GM08714 (cell line): ENCODE measurements around the gene ALOX12B.
"Not testable (repeated sequence)": the region's sequence is repeated elsewhere in the genome, so short reads cannot be mapped to it uniquely, and the experiment has no call there.

Source experiments
- H3K4me3 ChIP-seq: fragments of 200-500 bp; sonication (Bioruptor generic); 2 replicates; pipeline ENCODE4 v1.5.1; 2014; ENCODE audit warnings: mild to moderate bottlenecking, low read length, inconsistent platforms
- ZNF274 ChIP-seq: IDR thresholded peaks from 2 replicates; pipeline ENCODE4 v1.6.1; 2012; ENCODE audit warnings: mild to moderate bottlenecking, low read depth, low read length

ALOX12B gene

GRCh38 chr17:8041249-8041928 is 46.1 kb downstream of the ALOX12B start:
- no peak overlapping the region for H3K4me3 ChIP-seq
- TF ChIP-seq ZNF274, result no peak

GRCh38 chr17:8039611-8040168 is 47.8 kb downstream of the ALOX12B start:
- H3K4me3 ChIP-seq, result no peak overlapping the region
- TF ChIP-seq ZNF274, result no peak

- no peak within 1 kb of the TSS for H3K4me3 ChIP-seq
- no peak for TF ChIP-seq ZNF274
Observed at GRCh38 chr17:8038954-8039610, 48.4 kb downstream of the ALOX12B start, which contains the start of gene ALOX15B. TSS of gene ALOX15B (plus strand) at chr17:8039059. CDS start at chr17:8039156, 97 bp downstream.

GRCh38 chr17:8032442-8032841 is 55.1 kb downstream of the ALOX12B start:
- H3K4me3 ChIP-seq, result no peak overlapping the region
- no peak for TF ChIP-seq ZNF274

GRCh38 chr17:8031950-8032349 is 55.6 kb downstream of the ALOX12B start:
- no peak for TF ChIP-seq ZNF274
- no peak overlapping the region for H3K4me3 ChIP-seq

GRCh38 chr17:8031261-8031661 is 56.3 kb downstream of the ALOX12B start:
- H3K4me3 ChIP-seq, result no peak overlapping the region
- TF ChIP-seq ZNF274, result no peak

GRCh38 chr17:8029121-8029520 is 58.4 kb downstream of the ALOX12B start:
- no peak overlapping the region for H3K4me3 ChIP-seq
- no peak for TF ChIP-seq ZNF274

GRCh38 chr17:8025176-8025911 is 62.2 kb downstream of the ALOX12B start:
- no peak for TF ChIP-seq ZNF274
- no peak overlapping the region for H3K4me3 ChIP-seq

- H3K4me3 ChIP-seq, result not testable (repeated sequence)
Observed at GRCh38 chr17:8024161-8024560, 63.4 kb downstream of the ALOX12B start.
